Activated gamma-delta T cell (primary cell): ENCODE data around the gene ADSS1.

Experiments used
- DNase-seq: peaks from one replicate; lab custom pipeline; 2025; lab: John Stamatoyannopoulos, UW
- total RNA-seq, 2 donors: gene quantifications; one replicate each; lab custom pipeline; 2026; lab: John Stamatoyannopoulos, UW

The ADSS1 gene
- 2.8 to 3.0 reads per million in 2 donors for total RNA-seq

- DNase-seq, result peak; percentile 42
Observed at GRCh38 chr14:104723651-104724406, at the start of gene ADSS1. Gene ADSS1 (plus strand): TSS chr14:104724229. CDS start chr14:104724271, 42 bp downstream.

- DNase-seq, result no peak
Observed at GRCh38 chr14:104675447-104675846, 48.6 kb upstream of the ADSS1 start.

- no peak for DNase-seq
Observed at GRCh38 chr14:104676130-104676693, 47.8 kb upstream of the ADSS1 start.

GRCh38 chr14:104676694-104677511, 47.1 kb upstream of the ADSS1 start:
- DNase-seq, result no peak

- DNase-seq, result no peak
Observed at GRCh38 chr14:104677512-104678332, 46.3 kb upstream of the ADSS1 start.

- no peak for DNase-seq
Observed at GRCh38 chr14:104678346-104678745, 45.7 kb upstream of the ADSS1 start.

GRCh38 chr14:104678901-104679705, 44.9 kb upstream of the ADSS1 start:
- DNase-seq, result no peak

GRCh38 chr14:104680056-104680805, 43.8 kb upstream of the ADSS1 start:
- DNase-seq, result no peak

GRCh38 chr14:104680806-104681688, 43.0 kb upstream of the ADSS1 start:
- no peak for DNase-seq

- DNase-seq, result no peak
Observed at GRCh38 chr14:104681689-104682074, 42.3 kb upstream of the ADSS1 start.

- DNase-seq, result no peak
Observed at GRCh38 chr14:104682107-104682593, 41.9 kb upstream of the ADSS1 start.

- no peak for DNase-seq
Observed at GRCh38 chr14:104683653-104684448, 40.2 kb upstream of the ADSS1 start.

GRCh38 chr14:104684449-104684821, 39.6 kb upstream of the ADSS1 start:
- DNase-seq, result no peak

GRCh38 chr14:104685216-104685997, 38.6 kb upstream of the ADSS1 start:
- DNase-seq, result no peak

- no peak for DNase-seq
Observed at GRCh38 chr14:104685998-104686610, 37.9 kb upstream of the ADSS1 start.

GRCh38 chr14:104686624-104687517, 37.2 kb upstream of the ADSS1 start:
- DNase-seq, result no peak
